HepG2 (cell line): Measurements from ENCODE around the gene HERC6. TPM values are rescaled to one million over a fixed set of nuclear protein-coding genes. Genes with fewer than 3 reads are reported as not detected.

Source experiments
- ATAC-seq: fragments of 200-7000 bp; cut with Tn5 transposase; 3 replicates; pipeline ENCODE4 v1.9.1; 2020; ENCODE audit warnings: mild to moderate bottlenecking, moderate library complexity
- BruUV-seq: library from RNA; stranded (reverse); fragments of 400-500 nt; replicated peaks from 2 replicates; lab custom pipeline; 2021; lab: Mats Ljungman, UMichigan
- CTCF ChIA-PET: fragments of 300-600 bp; formaldehyde crosslinking; extraction: SDS; loops from one replicate; lab custom pipeline; 2021; ENCODE audit warnings: low total read pairs, inconsistent platforms, low intra/inter-chr PET ratio; lab: Yijun Ruan, JAX
- POLR2A ChIA-PET: fragments of 350-600 bp; sonication (Branson Sonifier 250); formaldehyde crosslinking; loops from one replicate; lab custom pipeline; 2020; ENCODE audit warnings: antibody characterized with exemption, inconsistent platforms; lab: Yijun Ruan, JAX
- DNase-seq: peaks from one replicate; pipeline ENCODE4 v3.0.0-alpha.2; 2015; ENCODE audit warnings: low spot score
- FAIRE-seq: peaks from 3 replicates; lab custom pipeline; 2011; peaks lifted over from hg19 to GRCh38; lab: Jason Lieb, UNC
- H2AFZ ChIP-seq: one replicate; pipeline ENCODE4 v1.6.1; 2011; ENCODE audit warnings: low read length, inconsistent platforms
- H3K27ac ChIP-seq: fragments of 300-600 bp; 3 replicates; pipeline ENCODE4 v1.8.0; 2011; ENCODE audit warnings: mixed run types, mild to moderate bottlenecking, mixed read lengths, low read length, inconsistent platforms; ENCODE audit not compliant: insufficient read depth; ENCODE audit errors: extremely low read length
- H3K27me3 ChIP-seq, 2 experiments: fragments of 200-600 bp in 1 of 2; 2 replicates in 1 of 2; 3 replicates in 1 of 2; pipeline versions ENCODE4 v1.6.0 to v1.8.0; 2011; ENCODE audit warnings: low read length in 2 of 2, mild to moderate bottlenecking in 2 of 2, moderate library complexity in 2 of 2, inconsistent platforms in 1 of 2; ENCODE audit not compliant: insufficient read depth in 2 of 2, control insufficient read depth in 1 of 2
- H3K36me3 ChIP-seq, 2 experiments: fragments of 200-600 bp in 1 of 2; replicated peaks in 1 of 2; 2 replicates in 1 of 2; 3 replicates in 1 of 2; pipeline versions ENCODE4 v1.5.1 to v1.8.0; 2011; ENCODE audit warnings: low read length in 2 of 2, inconsistent platforms in 1 of 2; ENCODE audit not compliant: insufficient read depth in 2 of 2, control insufficient read depth in 1 of 2
- H3K4me1 ChIP-seq: 2 replicates; pipeline ENCODE4 v1.5.1; 2012; ENCODE audit warnings: low read length, inconsistent platforms; ENCODE audit not compliant: insufficient read depth
- H3K4me2 ChIP-seq: 2 replicates; pipeline ENCODE4 v1.6.0; 2011; ENCODE audit warnings: low read depth, low read length, inconsistent platforms
- H3K4me3 ChIP-seq, 3 experiments: fragments of 200-600 bp in 1 of 3; sonication (generic), shearing (Covaris generic) in 1 of 3; replicated peaks in 1 of 3; 2 replicates each; pipeline ENCODE4 v1.5.1; 2011 to 2016; ENCODE audit warnings: low read length in 3 of 3, inconsistent platforms in 2 of 3, low read depth in 2 of 3, mild to moderate bottlenecking in 2 of 3, control low read depth in 1 of 3, mixed read lengths in 1 of 3; ENCODE audit not compliant: insufficient read depth in 1 of 3
- H3K79me2 ChIP-seq: one replicate; pipeline ENCODE4 v1.6.1; 2011; ENCODE audit warnings: low read length, inconsistent platforms; ENCODE audit not compliant: insufficient read depth
- H3K9ac ChIP-seq: 2 replicates; pipeline ENCODE4 v1.6.0; 2011; ENCODE audit warnings: mild to moderate bottlenecking, low read depth, low read length, inconsistent platforms; ENCODE audit not compliant: insufficient read depth
- H3K9me3 ChIP-seq: 2 replicates; pipeline ENCODE4 v1.5.1; 2012; ENCODE audit warnings: mild to moderate bottlenecking, low read length
- H4K20me1 ChIP-seq: 2 replicates; pipeline ENCODE4 v1.6.0; 2011; ENCODE audit warnings: inconsistent platforms, mild to moderate bottlenecking, low read length, moderate library complexity; ENCODE audit not compliant: insufficient read depth
- E2F5 ChIP-seq: sonication (generic); formaldehyde crosslinking; conservative IDR thresholded peaks from 2 replicates; pipeline ENCODE4 v1.4.0; 2020; ENCODE audit warnings: missing genetic modification reagents
- HNF4A ChIP-seq: sonication (generic); formaldehyde crosslinking; IDR thresholded peaks from 2 replicates; pipeline ENCODE4 v1.4.0; 2020; ENCODE audit warnings: missing genetic modification reagents
- JARID2 ChIP-seq: sonication (generic); formaldehyde crosslinking; IDR thresholded peaks from 2 replicates; pipeline ENCODE4 v1.8.1; 2023; ENCODE audit warnings: missing genetic modification reagents, inconsistent platforms; ENCODE audit not compliant: insufficient replicate concordance
- KDM3A ChIP-seq: IDR thresholded peaks from 2 replicates; pipeline ENCODE4 v1.6.1; 2018; ENCODE audit warnings: low read depth, missing compliant biosample characterization
- NR2C2 ChIP-seq: sonication (generic); formaldehyde crosslinking; IDR thresholded peaks from 2 replicates; pipeline ENCODE4 v1.4.0; 2020; ENCODE audit warnings: missing genetic modification reagents, mild to moderate bottlenecking, moderate library complexity, borderline replicate concordance
- NR2F6 ChIP-seq, 2 experiments: IDR thresholded peaks; 2 replicates each; pipeline ENCODE4 v1.6.1; 2016; ENCODE audit warnings: antibody characterized with exemption in 1 of 2, mild to moderate bottlenecking in 1 of 2
- PITX1 ChIP-seq: sonication (generic); formaldehyde crosslinking; IDR thresholded peaks from 2 replicates; pipeline ENCODE4 v1.5.1; 2020; ENCODE audit warnings: mild to moderate bottlenecking, missing genetic modification reagents
- SIX1 ChIP-seq: sonication (generic); formaldehyde crosslinking; IDR thresholded peaks from 2 replicates; pipeline ENCODE4 v1.4.0; 2020; ENCODE audit warnings: missing genetic modification reagents, borderline replicate concordance
- SIX4 ChIP-seq: sonication (generic); formaldehyde crosslinking; IDR thresholded peaks from 2 replicates; pipeline ENCODE4 v1.4.0; 2020; ENCODE audit warnings: missing genetic modification reagents
- SOX6 ChIP-seq, 2 experiments: fragments of 450-650 bp in 1 of 2; sonication (generic) in 1 of 2; formaldehyde crosslinking in 1 of 2; IDR thresholded peaks; 2 replicates each; pipeline versions ENCODE4 v1.4.0 to v1.6.1; 2017 to 2020; ENCODE audit warnings: antibody characterized with exemption in 1 of 2, mild to moderate bottlenecking in 1 of 2, missing genetic modification reagents in 1 of 2
- SRSF1 ChIP-seq: fragments of 200-400 bp; formaldehyde crosslinking; optimal IDR thresholded peaks from 2 replicates; pipeline ENCODE3; 2017; ENCODE audit warnings: mild to moderate bottlenecking, low read depth, low read length, moderate library complexity
- ZMYM2 ChIP-seq: sonication (generic); formaldehyde crosslinking; IDR thresholded peaks from 2 replicates; pipeline ENCODE4 v1.8.0; 2022; ENCODE audit warnings: mild to moderate bottlenecking, missing genetic modification reagents
- ZMYM3 ChIP-seq: sonication (generic); formaldehyde crosslinking; IDR thresholded peaks from 2 replicates; pipeline ENCODE4 v1.5.1; 2020; ENCODE audit warnings: mild to moderate bottlenecking, missing genetic modification reagents
- ZMYM4 ChIP-seq: sonication (generic); formaldehyde crosslinking; IDR thresholded peaks from 2 replicates; pipeline ENCODE4 v1.8.1; 2023; ENCODE audit warnings: mild to moderate bottlenecking, missing genetic modification reagents
- ZNF292 ChIP-seq: sonication (generic); formaldehyde crosslinking; IDR thresholded peaks from 2 replicates; pipeline ENCODE4 v1.8.1; 2022; ENCODE audit warnings: mild to moderate bottlenecking, low read depth, missing genetic modification reagents, borderline replicate concordance
- ZNF543 ChIP-seq: sonication (generic); formaldehyde crosslinking; IDR thresholded peaks from 2 replicates; pipeline ENCODE4 v1.4.0; 2020; ENCODE audit warnings: mild to moderate bottlenecking, missing genetic modification reagents
- ZNF7 ChIP-seq: IDR thresholded peaks from 2 replicates; pipeline ENCODE4 v1.6.1; 2016; ENCODE audit warnings: missing biosample characterization, missing genetic modification reagents
- ZSCAN20 ChIP-seq: sonication (generic); formaldehyde crosslinking; IDR thresholded peaks from 2 replicates; pipeline ENCODE4 v1.4.0; 2020; ENCODE audit warnings: missing genetic modification reagents, mild to moderate bottlenecking, borderline replicate concordance
- WGBS: methylation state at CpG from one replicate; pipeline ENCODE4 v1.1.6; 2017; ENCODE audit warnings: low lambda C conversion rate; 5-methylcytosine and 5-hydroxymethylcytosine counted together
- in situ Hi-C: cut with HindIII; loops from 2 replicates; pipeline ENCODE4 v1.10.0; 2017; ENCODE audit warnings: low pct_unique_long_range_greater_than_20kb; ENCODE audit not compliant: extremely low pct_ligation_motif_present
- intact Hi-C: fragments of 100-400 bp; cut with micrococcal nuclease; formaldehyde crosslinking; loops from one replicate; pipeline ENCODE4 v1.10.0; 2022; ENCODE audit not compliant: unreplicated experiment
- polyA plus RNA-seq, 8 experiments: library from polyadenylated mRNA; depleted of rRNA in 3 of 8; stranded (reverse) in 7 of 8; unstranded in 1 of 8; fragments of >200 nt; fragmentation: Illumina TruSeq in 4 of 8; extraction: Trizol in 4 of 8; gene quantifications; 2 replicates each; pipeline versions ENCODE4 v1.2.1 to v1.2.3, GENCODE V29; 2011 to 2016; ENCODE audit warnings: low read depth in 4 of 8, missing spikeins in 1 of 8, mixed read lengths in 1 of 8; ENCODE audit not compliant: insufficient read depth in 1 of 8
- total RNA-seq, 5 experiments: library from RNA; depleted of rRNA; stranded (reverse); fragments of >200 nt; fragmentation: Illumina TruSeq; extraction: Trizol; gene quantifications; 2 replicates each; pipeline ENCODE4 v1.2.3, GENCODE V29; 2016; ENCODE audit warnings: low read depth in 1 of 5

Gene HERC6
- total and polyA plus RNA-seq, 2 of the 13 experiments (the other 11 are each of a cell fraction or from before 2014, with no cell fraction given) = 0.50 to 2.0 TPM

GRCh38 chr4:88335092-88335665 is 43.5 kb upstream of the HERC6 start:
- Histone ChIP-seq H3K4me3 (no peak overlapping the region), H3K36me3 (no peaks in the 10 kb centered on the region), H3K79me2 (no peaks in the 10 kb centered on the region), H3K27ac (no peak overlapping the region), H3K27me3 (peaks cover 0 to 1% of the 10 kb centered on the region in 2 experiments; a peak in 2 of 5 replicates), H3K9me3 (no peaks in the 10 kb centered on the region), H2AFZ (no peak overlapping the region), H3K4me1 (peaks cover 12% of the 10 kb centered on the region), H3K9ac (no peak overlapping the region), H4K20me1 (no peaks in the 10 kb centered on the region), H3K4me2 (no peak overlapping the region)
- BruUV-seq = no TSS peak
- POLR2A ChIA-PET = no interaction called here
- intact Hi-C loops (no loop called here), in situ Hi-C loops (no loop called here)
- CTCF ChIA-PET = no interaction called here
- ATAC-seq = peak; percentile 94
- no peak for FAIRE-seq
- WGBS = 2% methylated on average over 11 of the region's 11 CpGs
- DNase-seq = peak; percentile 67
- TF ChIP-seq KDM3A (CRISPR knock-in tag) (0 out of 2 replicates have a peak, but pooled peaks have one; percentile 26), ZMYM2 (peak; percentile 64; the same call in 1 of the 2 replicates), NR2F6 (IDR thresholded peaks at IDR 0.05) (no peak), NR2F6 (CRISPR knock-in tag; IDR thresholded peaks at IDR 0.05) (0 out of 2 replicates have a peak, but pooled peaks have one; percentile 7), SIX4 (CRISPR knock-in tag) (peak; percentile 79), ZNF292 (CRISPR knock-in tag) (0 out of 2 replicates have a peak, but pooled peaks have one; percentile 27), HNF4A (CRISPR knock-in tag) (peak; percentile 45), JARID2 (CRISPR knock-in tag) (no peak), PITX1 (CRISPR knock-in tag) (peak; percentile 66; the same call in 1 of the 2 replicates), SOX6 (IDR thresholded peaks at IDR 0.05) (no peak), SOX6 (CRISPR knock-in tag; IDR thresholded peaks at IDR 0.05) (0 out of 2 replicates have a peak, but pooled peaks have one; percentile 9), SRSF1 (no peak), ZNF7 (CRISPR knock-in tag) (no peak), ZSCAN20 (CRISPR knock-in tag) (no peak), NR2C2 (peak; percentile 48; the same call in 1 of the 2 replicates), ZNF543 (CRISPR knock-in tag) (no peak), E2F5 (CRISPR knock-in tag) (no peak), SIX1 (CRISPR knock-in tag) (peak; percentile 93), ZMYM4 (CRISPR knock-in tag) (peak; percentile 57), ZMYM3 (CRISPR knock-in tag) (peak; percentile 55; the same call in 1 of the 2 replicates)
